Glutamatergic neuron (in vitro differentiated cells): ENCODE data around the gene CKS1B. TPM values are rescaled to one million over a fixed set of nuclear protein-coding genes. Genes with fewer than 3 reads are reported as not detected.
A peak's percentile ranks its signal among the peaks of the same experiment; 100 is the strongest.

Experiments
- DNase-seq: peaks from one replicate; pipeline ENCODE4 v3.0.0; 2022
- H3K27ac Mint-ChIP-seq: one replicate; pipeline ENCODE4 v1.8.0; 2020; ENCODE audit warnings: mild to moderate bottlenecking, mixed read lengths, inconsistent platforms; ENCODE audit not compliant: unreplicated experiment
- H3K27me3 Mint-ChIP-seq: one replicate; pipeline ENCODE4 v1.8.0; 2020; ENCODE audit warnings: mild to moderate bottlenecking, moderate library complexity, mixed read lengths, inconsistent platforms; ENCODE audit not compliant: unreplicated experiment
- H3K36me3 Mint-ChIP-seq: one replicate; pipeline ENCODE4 v1.8.0; 2020; ENCODE audit warnings: mild to moderate bottlenecking, mixed read lengths, inconsistent platforms; ENCODE audit not compliant: unreplicated experiment
- H3K4me1 Mint-ChIP-seq: one replicate; pipeline ENCODE4 v1.8.0; 2020; ENCODE audit warnings: mild to moderate bottlenecking, low read depth, mixed read lengths, inconsistent platforms; ENCODE audit not compliant: unreplicated experiment
- H3K4me3 Mint-ChIP-seq: one replicate; pipeline ENCODE4 v1.8.0; 2020; ENCODE audit warnings: mild to moderate bottlenecking, mixed read lengths, inconsistent platforms; ENCODE audit not compliant: unreplicated experiment
- H3K9me3 Mint-ChIP-seq: one replicate; pipeline ENCODE4 v1.8.0; 2020; ENCODE audit warnings: mild to moderate bottlenecking, moderate library complexity, mixed read lengths, inconsistent platforms; ENCODE audit not compliant: unreplicated experiment
- total RNA-seq: library from RNA; stranded (reverse); fragmentation: NEBNext Ultra II Directional; extraction: Animal tissue kit (Norgen Biotek cat#: 25700); gene quantifications from one replicate; pipeline ENCODE4 v1.2.1, GENCODE V29; 2021; ENCODE audit not compliant: unreplicated experiment
- TF ChIP-seq, protein P1 (sequence below): fragments of 200-600 bp; sonication (generic); IDR thresholded peaks from one replicate; pipeline ENCODE4 v1.5.0; 2021; ENCODE audit not compliant: partially characterized antibody, unreplicated experiment

Gene CKS1B
- total RNA-seq, 1 donor from 2014 or later, result 22.8 TPM

- Mint-ChIP-seq H3K36me3 (no peaks in the 10 kb centered on the region), H3K27ac (no peak overlapping the region), H3K27me3 (peaks cover 3% of the 10 kb centered on the region), H3K9me3 (peaks cover 1% of the 10 kb centered on the region), H3K4me1 (peaks cover 4% of the 10 kb centered on the region), H3K4me3 (no peak overlapping the region)
- TF ChIP-seq, protein P1, sequence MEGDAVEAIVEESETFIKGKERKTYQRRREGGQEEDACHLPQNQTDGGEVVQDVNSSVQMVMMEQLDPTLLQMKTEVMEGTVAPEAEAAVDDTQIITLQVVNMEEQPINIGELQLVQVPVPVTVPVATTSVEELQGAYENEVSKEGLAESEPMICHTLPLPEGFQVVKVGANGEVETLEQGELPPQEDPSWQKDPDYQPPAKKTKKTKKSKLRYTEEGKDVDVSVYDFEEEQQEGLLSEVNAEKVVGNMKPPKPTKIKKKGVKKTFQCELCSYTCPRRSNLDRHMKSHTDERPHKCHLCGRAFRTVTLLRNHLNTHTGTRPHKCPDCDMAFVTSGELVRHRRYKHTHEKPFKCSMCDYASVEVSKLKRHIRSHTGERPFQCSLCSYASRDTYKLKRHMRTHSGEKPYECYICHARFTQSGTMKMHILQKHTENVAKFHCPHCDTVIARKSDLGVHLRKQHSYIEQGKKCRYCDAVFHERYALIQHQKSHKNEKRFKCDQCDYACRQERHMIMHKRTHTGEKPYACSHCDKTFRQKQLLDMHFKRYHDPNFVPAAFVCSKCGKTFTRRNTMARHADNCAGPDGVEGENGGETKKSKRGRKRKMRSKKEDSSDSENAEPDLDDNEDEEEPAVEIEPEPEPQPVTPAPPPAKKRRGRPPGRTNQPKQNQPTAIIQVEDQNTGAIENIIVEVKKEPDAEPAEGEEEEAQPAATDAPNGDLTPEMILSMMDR, result no peak
- DNase-seq, result no peak
Measured at GRCh38 chr1:155011004-155011416, 36.5 kb downstream of the CKS1B start.

GRCh38 chr1:155011437-155012025 lies 37.0 kb downstream of the CKS1B start:
- H3K36me3 Mint-ChIP-seq, result no peaks in the 10 kb centered on the region
- DNase-seq, result no peak
- H3K27me3 Mint-ChIP-seq, result no peaks in the 10 kb centered on the region
- TF ChIP-seq, protein P1, result no peak
- H3K4me3 Mint-ChIP-seq, result no peak overlapping the region
- H3K9me3 Mint-ChIP-seq, result peaks cover 1% of the 10 kb centered on the region
- H3K4me1 Mint-ChIP-seq, result peaks cover 1% of the 10 kb centered on the region
- no peak overlapping the region for H3K27ac Mint-ChIP-seq

DNA sequence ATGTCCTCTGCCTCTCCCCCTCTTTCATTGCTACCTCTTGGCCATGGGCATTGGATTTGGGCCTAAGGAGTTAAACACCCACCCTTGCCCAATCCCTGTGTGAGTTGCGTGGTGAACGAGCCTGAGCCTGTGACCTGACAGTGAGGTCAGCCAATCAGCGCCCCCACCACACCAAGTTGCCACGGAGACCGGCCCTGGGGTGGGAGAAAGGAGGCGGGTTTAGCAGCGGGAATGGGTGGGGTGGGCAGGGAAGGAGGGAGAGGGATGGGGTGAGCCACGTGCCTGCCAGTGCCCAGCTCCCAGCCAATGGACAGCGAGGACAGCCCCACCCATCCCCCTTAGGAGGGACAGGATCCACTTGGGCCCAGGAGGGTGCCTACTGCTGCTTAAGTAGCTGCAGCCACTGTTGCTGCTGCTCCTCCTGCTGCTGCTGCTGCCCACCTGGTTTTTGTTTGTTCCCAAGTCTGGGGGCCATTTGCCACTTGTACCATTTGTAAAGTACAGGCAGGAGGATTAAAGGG lies 37.6 kb downstream of the CKS1B start:
- peak; percentile 78 for DNase-seq
- TF ChIP-seq, protein P1, result no peak
- no peak overlapping the region for H3K27ac Mint-ChIP-seq
- no peaks in the 10 kb centered on the region for H3K36me3 Mint-ChIP-seq
- H3K4me3 Mint-ChIP-seq, result no peak overlapping the region
- H3K27me3 Mint-ChIP-seq, result no peaks in the 10 kb centered on the region
- peaks cover 1% of the 10 kb centered on the region for H3K4me1 Mint-ChIP-seq
- H3K9me3 Mint-ChIP-seq, result peaks cover 1% of the 10 kb centered on the region

- Mint-ChIP-seq H3K27me3 (no peaks in the 10 kb centered on the region), H3K36me3 (no peaks in the 10 kb centered on the region), H3K4me3 (peak overlapping the region; percentile 15), H3K27ac (no peak overlapping the region), H3K4me1 (peaks cover 1% of the 10 kb centered on the region), H3K9me3 (peaks cover 2% of the 10 kb centered on the region)
- no peak for DNase-seq
- TF ChIP-seq, protein P1, result no peak
Measured at GRCh38 chr1:155012776-155013602, 38.5 kb downstream of the CKS1B start.

- DNase-seq, result no peak
- H3K27ac Mint-ChIP-seq, result no peak overlapping the region
Measured at GRCh38 chr1:155013632-155014031, 39.2 kb downstream of the CKS1B start.

More at GRCh38 chr1:155013632-155014031, 39.2 kb downstream of the CKS1B start:
- H3K36me3 Mint-ChIP-seq, result no peaks in the 10 kb centered on the region
- H3K9me3 Mint-ChIP-seq, result peaks cover 3% of the 10 kb centered on the region
- TF ChIP-seq, protein P1, result no peak
- H3K27me3 Mint-ChIP-seq, result no peaks in the 10 kb centered on the region
- H3K4me3 Mint-ChIP-seq, result no peak overlapping the region
- peaks cover 3% of the 10 kb centered on the region for H3K4me1 Mint-ChIP-seq
